ENCODE results near the gene RAP1GAP2.

- TF ChIP-seq POLR2A (IDR thresholded peaks at IDR 0.05) (no peak), CTCF (IDR thresholded peaks at IDR 0.05 in 4 of 5, conservative IDR thresholded peaks at IDR 0.05 in 1 of 5) (no peak)
Measured at GRCh38 chr17:2901582-2901981, 105.3 kb downstream of the RAP1GAP2 start.

Measured in gastrocnemius medialis (tissue), 4 donors.